ENCODE measurements around the gene SH3BGRL2.

The SH3BGRL2 gene

DNA sequence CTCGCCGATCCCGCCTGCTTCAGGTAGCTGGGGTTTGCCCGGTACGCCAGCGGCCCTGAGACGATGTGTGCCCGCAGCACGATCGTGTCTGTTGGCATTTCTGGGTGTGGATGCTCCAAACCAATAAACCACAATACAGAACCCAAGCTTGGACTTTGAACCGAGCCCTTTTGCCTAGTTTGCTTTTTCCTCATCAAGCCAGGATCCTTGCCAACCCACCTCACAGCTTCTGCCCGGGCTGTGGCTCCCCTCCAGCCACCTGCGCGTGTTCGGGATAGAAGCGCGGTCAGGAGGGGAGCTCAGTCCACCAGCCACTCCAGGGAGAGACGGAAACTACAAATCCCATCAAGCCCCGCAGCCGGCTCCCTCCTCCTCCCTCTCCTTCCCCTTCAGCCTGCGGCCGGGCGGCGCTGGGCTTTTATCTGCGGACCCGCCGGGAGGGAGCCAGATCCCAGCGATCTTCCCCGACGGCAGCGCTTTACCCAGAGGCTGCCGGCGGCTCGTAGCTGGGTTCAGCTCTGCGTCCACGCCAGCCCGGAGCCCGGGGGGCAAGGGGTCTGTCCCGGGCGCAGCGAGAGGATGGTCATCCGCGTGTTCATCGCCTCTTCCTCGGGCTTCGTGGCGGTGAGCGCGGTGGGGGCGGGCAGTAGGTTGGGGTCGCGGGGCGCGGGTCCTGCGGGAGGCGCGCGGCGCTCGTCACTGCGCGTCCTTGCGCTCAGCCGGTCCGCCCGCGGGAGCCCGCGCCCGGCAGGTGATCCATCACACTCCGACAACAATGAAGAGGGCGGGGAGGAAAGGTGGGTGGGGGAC lies at the start of gene SH3BGRL2:
SH3BGRL2 (plus strand) TSS at position 447 of the 810 bp plus-strand sequence; CDS start at position 580, 133 bp downstream.
- DNase-seq, result no peak

DNA sequence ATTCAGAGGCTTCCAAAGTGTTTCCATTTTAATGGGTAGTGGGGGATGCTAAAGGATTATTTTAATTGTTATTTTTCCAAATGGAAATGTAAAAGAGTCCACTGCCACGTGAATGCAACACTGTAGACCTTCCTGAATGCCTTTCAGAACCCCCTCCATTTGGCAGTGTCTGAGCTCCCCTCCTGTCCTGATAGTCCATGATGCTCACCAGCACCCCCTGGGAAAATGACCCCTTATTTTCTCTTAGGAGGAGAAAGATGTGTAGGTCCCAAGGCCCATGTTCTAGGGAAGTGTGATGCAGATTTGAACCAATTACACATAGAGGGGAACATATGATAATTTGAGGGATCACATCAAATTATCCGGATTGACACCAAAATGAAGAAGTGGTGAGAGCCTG lies 46.8 kb upstream of the SH3BGRL2 start:
- no peak for DNase-seq

DNA sequence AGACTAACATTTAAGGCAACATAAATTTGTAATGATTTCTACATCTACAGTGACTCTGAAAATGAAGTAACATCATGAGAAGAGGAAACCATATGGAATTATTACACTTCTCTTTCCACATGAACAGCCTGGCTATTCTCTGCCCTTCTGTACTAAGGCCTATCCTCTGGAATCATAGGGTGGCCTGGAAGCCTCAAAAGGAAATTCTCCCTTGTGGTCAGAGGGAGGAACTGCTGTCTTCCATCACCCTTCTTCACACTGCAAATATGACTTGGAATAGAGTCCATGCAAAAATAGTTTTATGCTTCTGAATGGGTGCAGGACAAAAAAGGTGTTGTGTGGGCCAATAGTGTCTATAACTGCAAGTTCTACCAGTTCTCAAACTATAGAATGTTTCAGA lies 44.6 kb upstream of the SH3BGRL2 start:
- no peak for DNase-seq

DNA sequence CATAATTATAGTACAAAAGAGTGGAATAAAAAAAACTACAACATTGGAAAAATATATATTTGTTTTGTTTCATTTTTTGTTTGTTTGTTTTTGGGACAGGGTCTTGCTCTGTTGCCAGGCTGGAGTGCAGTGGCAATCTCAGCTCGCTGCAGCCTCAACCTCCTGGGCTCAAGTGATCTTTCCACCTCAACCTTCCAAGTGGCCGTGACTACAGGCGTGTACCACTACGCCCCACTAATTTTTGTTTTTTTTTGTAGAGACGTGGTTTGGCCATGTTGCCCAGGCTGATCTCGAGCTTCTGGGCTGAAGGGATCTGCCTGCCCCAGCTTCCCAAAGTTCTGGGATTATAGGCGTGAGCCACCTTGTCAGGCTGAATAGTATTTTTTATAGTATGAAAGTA lies 41.4 kb upstream of the SH3BGRL2 start:
- DNase-seq, result no peak

DNA sequence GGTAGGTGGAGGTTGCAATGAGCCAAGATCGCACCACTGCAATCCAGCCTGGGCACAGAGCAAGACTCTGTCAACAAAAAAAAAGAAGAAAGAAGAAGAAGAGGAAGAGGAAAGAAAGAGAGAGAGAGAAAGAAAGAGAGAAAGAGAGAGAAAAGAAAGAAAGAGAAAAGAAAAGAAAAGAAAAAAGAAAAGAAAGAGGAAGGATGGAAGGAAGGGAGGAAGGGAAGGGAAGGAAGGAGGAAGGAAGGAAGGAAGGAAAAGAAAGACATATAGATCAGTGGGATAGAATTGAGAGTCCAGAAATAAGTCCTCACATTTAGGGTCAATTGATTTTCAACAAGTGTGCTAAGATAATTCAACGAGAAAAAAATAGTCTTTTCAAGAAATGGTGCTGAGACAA lies 34.0 kb upstream of the SH3BGRL2 start:
- DNase-seq, result no peak

DNA sequence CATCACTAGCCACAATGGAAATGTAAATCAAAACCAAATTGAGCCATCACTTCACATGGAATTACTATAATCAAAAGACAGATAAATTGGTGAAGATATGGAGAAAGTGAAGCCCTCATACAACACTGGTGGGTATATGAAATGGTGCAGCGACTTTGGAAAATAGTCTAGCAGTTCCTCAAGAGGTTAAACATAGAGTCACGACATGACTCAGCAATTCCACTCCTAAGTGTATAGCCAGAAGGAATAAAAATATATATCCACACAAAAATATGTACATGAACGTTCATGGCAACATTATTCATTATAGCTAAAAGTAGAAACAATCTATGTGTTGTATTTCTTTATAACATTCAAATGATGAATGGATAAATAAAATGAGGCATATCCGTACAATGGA lies 33.1 kb upstream of the SH3BGRL2 start:
- DNase-seq, result no peak

DNA sequence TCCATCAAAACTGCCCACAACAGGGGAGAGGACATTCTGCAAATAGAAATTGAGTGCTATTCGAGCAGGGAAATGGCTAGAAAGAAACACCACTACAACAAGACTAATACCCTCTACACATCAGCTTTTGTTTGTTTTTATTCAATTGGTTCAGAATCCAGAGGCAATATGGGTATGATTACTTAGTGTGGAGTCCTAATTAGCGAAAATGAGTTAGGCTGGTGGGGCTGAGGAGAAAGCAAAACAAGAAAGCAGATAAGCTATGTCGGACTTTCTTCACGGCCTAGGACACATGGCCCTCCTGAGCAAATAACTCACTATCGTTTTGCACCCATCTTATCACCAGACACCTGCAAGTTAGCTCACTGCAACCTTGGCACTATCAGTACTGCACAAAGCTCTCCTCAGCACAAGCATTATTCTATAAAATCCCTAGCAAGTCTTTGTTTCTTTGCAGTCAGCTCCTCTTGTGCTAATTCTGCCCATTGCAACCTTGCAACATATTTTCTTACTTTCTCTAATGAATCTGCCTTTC lies 31.3 kb upstream of the SH3BGRL2 start:
- DNase-seq, result no peak

DNA sequence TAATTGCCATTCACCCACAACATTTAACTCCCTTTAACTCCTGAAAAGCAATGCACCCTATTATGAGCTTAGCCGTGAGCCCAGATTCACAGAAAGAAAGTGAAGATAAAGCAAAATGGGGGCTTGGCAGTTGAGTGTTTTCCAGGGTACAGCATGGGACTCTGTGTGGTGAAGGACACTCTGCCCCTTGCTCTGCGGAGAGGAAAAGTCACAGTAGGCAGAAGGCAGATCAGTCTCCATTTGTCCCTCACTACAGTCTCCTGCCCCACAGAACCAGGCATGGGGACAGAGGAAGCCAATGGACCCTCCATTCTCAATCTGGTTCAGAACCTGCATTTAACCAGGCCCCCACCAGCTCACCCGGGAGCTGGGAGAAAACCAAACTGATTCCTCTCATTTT lies 30.8 kb upstream of the SH3BGRL2 start:
- DNase-seq, result no peak

DNA sequence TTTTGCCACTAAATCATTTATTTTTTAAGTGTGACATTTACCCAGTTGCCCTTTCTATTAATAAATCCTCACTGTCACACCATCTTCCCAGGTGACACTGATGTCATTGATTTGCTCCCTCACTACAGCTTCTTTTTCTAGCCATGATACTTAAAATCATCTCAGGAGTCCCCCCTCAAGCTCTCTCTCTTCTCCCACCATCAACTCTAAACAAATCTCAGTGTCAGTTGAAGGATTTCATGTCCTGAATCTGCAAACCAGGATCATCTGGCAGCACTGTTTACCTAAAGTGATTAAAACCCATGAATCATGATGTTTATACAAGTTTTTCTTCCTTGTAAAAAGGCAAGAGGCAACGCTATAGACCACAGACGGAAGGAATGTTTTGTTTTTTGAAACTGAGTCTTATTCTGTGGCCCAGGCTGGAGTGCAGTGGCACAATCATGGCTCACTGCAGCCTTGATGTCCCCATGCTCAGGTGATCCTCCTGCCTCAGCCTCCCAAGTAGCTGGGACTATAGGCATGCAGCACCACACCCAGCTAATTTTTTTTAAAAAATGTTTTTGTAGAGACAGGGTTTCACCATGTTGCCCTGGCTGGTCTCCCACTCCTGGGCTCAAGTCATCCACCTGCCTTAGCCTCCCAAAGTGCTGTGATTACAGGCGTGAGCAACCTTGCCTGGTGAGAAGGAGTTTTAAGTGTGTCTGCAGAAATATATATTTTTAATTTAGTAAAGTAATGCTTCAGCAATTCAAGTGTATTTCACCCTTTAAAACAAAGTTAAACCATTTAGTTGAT lies 30.1 kb upstream of the SH3BGRL2 start:
- DNase-seq, result no peak

DNA sequence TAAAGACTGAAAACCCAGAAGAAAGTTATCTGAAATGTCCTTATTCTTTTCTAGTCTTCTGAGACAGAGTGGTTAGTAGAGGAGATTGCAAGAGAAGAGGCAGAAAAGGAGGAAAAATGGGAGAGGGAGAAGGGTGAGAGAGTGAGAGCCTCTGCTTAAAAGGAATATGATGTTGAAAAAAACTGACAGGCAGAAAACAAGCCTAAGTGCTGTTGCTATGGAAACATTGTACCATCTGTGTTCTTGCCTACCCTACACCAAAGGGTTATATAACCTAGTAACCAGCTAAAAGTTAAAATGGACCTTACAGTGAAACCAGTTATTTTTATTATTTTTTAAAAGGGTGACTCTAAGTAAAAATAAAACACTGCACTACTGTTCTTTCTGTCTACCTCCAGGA lies 28.3 kb upstream of the SH3BGRL2 start:
- DNase-seq, result no peak

DNA sequence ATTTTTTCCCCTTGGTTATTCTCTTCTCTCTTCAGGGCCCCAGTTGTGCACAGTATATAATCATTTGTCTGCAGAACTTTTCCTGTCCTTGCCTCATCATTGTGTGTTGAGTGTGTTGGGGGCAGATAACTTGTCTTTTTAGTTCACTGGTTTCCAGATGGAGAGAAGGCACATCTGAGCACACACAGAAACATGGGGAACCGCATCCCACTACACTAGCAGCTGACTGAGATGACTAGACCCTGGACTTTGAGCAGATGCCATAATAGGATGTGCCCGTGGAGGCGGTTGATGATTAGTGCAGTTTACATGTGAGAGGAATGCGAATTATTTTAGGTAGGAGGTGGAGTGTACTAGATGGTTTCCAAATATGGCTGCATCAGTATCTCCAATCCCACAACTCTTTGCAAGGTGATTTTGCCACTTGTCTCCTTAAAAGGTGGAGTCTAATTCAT lies 26.5 kb upstream of the SH3BGRL2 start:
- no peak for DNase-seq

DNA sequence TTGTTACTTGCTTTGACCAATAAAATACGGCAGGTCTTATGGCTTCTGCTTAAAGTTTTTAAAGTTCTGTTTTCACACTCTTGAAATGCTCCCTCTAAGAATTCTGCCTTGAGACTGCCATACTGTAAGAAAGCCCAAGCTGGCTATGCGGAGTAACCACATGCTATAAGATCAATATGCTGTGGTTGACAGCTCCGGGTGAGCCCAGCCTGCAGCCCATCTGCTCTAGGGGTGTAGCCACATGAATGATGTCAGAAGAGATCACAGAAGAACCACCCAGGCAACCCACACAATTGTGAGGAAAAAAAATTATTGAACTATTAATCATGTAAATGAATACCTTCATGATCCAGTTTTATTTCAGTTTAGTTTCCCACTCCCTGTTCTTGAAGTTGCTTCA lies 26.1 kb upstream of the SH3BGRL2 start:
- DNase-seq, result no peak

DNA sequence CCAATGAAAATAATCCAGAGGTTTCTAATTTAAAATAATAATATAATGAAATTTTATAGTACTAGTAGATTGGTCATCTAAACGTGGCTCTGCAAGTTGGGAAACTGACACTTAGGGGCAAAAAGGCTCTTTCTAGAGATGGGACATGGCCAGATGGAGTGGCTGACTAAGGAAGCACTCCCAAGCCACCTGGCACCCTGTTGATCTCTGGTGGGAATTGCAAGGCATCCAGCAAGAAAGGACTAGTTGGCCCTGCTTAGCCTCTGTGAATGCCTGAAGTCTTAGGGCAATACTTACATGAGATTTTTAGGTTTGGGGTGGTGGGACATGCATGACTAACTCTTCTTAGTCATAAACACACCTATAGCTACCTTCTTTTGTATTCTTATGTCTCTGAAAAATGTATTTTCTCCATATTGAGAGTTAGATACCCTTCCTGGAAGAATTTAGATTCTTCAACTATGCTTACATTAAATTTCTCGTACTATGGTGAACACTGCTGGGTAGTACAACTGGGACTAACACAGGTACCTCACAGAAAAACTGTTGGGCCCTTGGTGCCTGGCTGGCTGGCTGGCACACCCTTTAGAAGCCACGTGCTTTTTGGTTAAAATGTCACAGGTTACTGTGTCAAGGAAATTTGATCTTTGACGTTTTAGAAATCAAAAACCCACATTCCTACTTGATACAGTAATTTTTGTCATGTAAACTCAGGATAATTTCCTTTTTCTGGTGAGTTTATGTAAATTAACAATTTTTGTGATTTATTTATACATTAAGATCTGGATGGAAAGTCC lies 25.0 kb upstream of the SH3BGRL2 start:
- no peak for DNase-seq

DNA sequence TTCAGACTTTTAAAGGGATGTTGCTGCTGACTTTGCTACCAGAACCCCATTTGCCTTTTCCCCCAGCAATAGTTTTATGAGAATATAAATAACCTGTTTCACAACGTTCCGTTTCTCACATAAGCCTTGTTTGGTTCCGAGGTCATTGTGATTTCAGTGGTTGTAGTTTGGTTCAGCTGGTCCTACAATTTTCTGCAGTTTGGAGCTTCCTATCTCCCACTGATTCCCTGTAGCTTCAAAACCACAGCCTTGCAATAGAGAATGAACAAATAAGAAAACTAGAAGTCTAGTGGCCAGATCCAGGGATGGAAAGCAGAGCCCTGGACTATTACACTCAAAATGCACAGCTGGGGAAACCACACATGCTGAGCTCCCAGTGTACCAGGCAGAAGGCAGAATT lies 24.1 kb upstream of the SH3BGRL2 start:
- no peak for DNase-seq

DNA sequence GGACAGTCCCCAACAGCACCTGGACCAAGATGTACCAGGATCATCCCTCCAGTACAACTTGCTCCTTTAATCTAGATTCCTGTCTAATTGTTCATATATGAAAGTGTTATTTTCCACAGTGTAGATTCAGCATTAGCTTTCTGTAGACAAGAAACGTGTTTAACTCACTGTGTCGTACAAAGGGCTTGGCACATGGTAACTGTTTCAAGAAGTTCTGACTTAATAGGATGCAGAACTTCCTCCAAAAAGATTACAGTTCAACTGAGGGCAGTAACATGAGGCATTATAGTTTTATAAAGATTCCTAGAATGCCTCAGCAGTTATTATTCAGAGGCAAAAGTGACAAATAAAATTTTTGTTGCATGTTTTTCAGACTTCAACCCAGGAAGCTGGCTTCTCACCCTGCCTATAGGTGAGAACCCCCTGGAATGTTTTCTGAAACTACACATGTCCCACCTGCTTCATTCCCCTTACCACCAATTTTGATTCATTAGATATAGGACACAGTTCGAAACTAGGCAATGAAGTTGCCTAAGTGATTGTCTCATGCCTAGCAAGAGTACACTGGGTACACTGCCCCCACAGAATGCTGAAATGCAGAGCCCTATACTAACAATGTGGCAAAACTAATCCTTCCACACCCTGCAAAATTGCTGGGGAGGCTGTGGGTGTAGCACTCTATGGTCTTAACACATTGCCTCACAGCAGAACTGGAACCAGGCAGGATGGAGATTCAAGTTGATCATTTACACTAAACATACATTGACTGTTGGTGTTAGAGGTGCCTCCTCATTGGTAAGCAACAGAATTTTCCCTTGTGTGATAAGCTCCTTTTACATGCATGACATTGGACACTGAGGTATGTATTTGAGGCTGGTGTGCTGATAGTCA lies 22.6 kb upstream of the SH3BGRL2 start:
- no peak for DNase-seq

DNA sequence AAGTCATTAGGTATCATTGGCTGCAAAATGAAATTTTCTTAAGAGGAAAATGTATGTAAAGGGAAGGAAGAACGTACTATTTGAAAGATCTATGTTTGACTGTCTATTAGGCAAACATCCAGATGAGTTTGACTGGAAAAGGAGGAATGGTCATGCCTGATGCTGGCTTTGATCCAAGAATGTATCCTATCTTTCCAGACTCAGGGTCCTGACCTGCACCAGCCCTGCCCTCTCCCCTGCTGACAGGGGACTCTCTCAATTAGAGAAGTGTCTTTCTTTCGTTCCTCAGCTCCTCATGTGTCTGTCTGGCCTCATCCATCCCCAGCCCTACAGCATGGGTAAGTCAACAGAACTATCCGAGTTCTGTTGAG lies 21.9 kb upstream of the SH3BGRL2 start:
- no peak for DNase-seq

DNA sequence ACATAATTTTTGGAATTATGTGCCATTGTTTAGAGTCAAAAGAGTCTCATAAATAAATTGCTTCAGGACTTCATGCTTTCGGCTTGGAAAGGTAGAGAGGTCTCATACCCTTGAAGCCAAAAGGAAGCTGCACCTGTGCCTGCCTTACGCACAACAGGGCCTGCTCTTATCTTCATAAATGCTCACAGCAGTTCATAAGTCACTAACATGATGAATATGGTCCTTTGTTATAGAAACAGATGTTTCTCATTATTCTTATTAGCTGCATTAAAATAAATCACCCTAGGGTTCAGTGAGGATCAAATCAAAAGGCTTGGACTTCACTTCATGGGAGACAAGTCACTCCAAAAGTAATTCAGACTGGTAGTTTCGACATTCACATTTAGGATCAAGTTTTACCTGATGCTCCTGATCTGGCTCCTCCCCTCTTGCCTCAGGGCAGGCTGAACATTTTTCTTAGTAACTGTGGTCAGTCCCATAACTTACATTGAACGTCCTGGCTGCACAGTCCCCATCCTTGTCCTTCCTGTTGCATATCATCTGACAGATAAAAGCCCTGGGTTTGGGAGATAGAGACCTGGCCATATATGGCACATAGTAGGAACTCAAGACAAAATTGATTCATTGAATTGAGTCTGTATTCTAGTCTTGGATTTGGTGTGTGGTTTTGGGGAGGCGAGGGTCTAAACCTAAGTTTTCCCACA lies 20.7 kb upstream of the SH3BGRL2 start:
- no peak for DNase-seq

DNA sequence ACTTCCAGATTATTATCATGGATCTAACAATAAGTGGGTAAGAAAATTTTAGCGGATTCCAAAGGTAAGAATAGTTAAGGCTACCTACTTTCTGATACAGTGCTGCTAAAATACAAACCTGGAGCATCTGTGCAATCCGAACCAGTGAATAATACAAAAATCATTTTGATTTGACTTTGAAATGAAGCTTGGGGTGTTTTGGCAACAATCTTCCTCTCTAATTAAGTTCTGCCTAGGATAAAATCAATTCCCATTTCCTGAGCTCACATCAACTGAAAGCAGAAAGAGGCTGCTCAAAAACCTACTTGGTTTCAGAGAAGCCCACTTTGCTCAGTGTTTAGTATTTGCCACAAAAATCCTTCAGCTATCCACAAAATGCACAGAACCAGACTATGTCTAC lies 18.7 kb upstream of the SH3BGRL2 start:
- DNase-seq, result no peak

DNA sequence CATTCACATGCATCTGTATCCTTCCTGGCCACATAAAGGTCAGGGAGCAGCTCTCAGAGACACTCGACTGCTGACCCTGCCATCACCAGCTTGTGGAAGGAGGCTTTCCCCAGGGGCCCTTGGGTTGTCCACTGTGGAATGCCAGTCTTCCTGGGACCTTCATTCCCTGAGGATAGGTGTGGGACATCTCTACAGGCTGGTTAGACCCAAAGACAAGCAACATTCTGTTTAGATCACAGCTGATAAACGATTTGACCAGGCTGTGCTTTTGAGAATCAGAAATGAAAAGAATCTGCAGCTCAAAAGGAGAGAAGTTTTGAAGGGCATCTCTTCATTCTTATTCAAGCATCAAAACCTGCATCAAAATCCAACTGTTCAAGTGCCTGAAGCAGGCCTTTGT lies 18.2 kb upstream of the SH3BGRL2 start:
- DNase-seq, result no peak

DNA sequence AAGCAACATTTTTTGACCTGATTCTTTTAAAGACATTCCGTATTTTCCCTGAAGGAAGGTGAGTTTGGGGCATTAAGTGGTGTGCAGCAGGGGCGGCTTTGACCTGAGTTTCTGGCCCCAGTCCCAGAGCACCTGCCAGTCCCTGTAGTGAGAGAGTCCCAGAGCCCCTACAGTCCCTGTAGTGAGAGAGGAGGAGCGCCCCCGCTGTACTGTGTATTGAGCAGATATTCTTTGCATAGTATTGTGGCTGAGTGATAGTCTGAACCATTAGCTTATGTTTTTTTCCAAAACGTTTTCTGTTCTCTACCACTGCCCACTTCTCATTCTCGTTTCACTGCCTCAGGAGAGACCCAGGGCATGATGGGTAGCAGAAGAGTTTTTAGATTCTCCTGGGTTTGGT lies 17.2 kb upstream of the SH3BGRL2 start:
- no peak for DNase-seq
